Neuronal stem cell (in vitro differentiated cells): Measurements from ENCODE around the gene CLTCL1.
"Not testable (repeated sequence)": the region's sequence is repeated elsewhere in the genome, so short reads cannot be mapped to it uniquely, and the experiment has no call there.

Source experiments
- DNase-seq: peaks from one replicate; pipeline ENCODE4 v3.0.0-alpha.2; 2013; ENCODE audit warnings: low spot score
- H2AFZ ChIP-seq: one replicate; pipeline ENCODE4 v1.6.1; 2013; ENCODE audit warnings: mild to moderate bottlenecking, low read length, inconsistent platforms
- H2AK5ac ChIP-seq: 2 replicates; pipeline ENCODE4 v1.6.1; 2013; ENCODE audit warnings: low read depth, mild to moderate bottlenecking, inconsistent platforms, low read length, moderate library complexity, mixed read lengths
- H2BK120ac ChIP-seq: 2 replicates; pipeline ENCODE4 v1.6.1; 2013; ENCODE audit warnings: low read depth, mild to moderate bottlenecking, inconsistent platforms, low read length, moderate library complexity, mixed read lengths
- H2BK12ac ChIP-seq: one replicate; pipeline ENCODE4 v1.6.1; 2013; ENCODE audit warnings: low read length, inconsistent platforms
- H2BK15ac ChIP-seq: 2 replicates; pipeline ENCODE4 v1.6.1; 2013; ENCODE audit warnings: mild to moderate bottlenecking, low read length, inconsistent platforms, mixed read lengths
- H2BK5ac ChIP-seq: one replicate; pipeline ENCODE4 v1.6.1; 2013; ENCODE audit warnings: inconsistent platforms, mild to moderate bottlenecking, low read length, moderate library complexity
- H3K14ac ChIP-seq: one replicate; pipeline ENCODE4 v1.6.1; 2013; ENCODE audit warnings: low read length, inconsistent platforms
- H3K18ac ChIP-seq: 2 replicates; pipeline ENCODE4 v1.6.1; 2013; ENCODE audit warnings: low read length, inconsistent platforms
- H3K23ac ChIP-seq: 2 replicates; pipeline ENCODE4 v1.6.1; 2013; ENCODE audit warnings: low read depth, mild to moderate bottlenecking, mixed read lengths, low read length, inconsistent platforms; ENCODE audit not compliant: poor library complexity
- H3K27ac ChIP-seq: replicated peaks from 3 replicates; pipeline ENCODE4 v1.5.1; 2013; ENCODE audit warnings: low read length, inconsistent platforms
- H3K27me3 ChIP-seq, 3 experiments: 2 replicates each; pipeline ENCODE4 v1.6.1; 2013; ENCODE audit warnings: low read length in 3 of 3, mild to moderate bottlenecking in 2 of 3, inconsistent platforms in 1 of 3, low read depth in 1 of 3, mixed read lengths in 1 of 3, moderate library complexity in 1 of 3; ENCODE audit not compliant: control insufficient read depth in 3 of 3, insufficient read depth in 3 of 3
- H3K36me3 ChIP-seq, 2 donors: replicated peaks in 1 of 2; 2 replicates each; pipeline ENCODE4 v1.6.1; 2013; ENCODE audit warnings: low read length in 2 of 2; ENCODE audit not compliant: control insufficient read depth in 2 of 2, insufficient read depth in 2 of 2
- H3K4ac ChIP-seq: 2 replicates; pipeline ENCODE4 v1.6.1; 2013; ENCODE audit warnings: inconsistent platforms, mild to moderate bottlenecking, low read length, moderate library complexity
- H3K4me1 ChIP-seq, 2 donors: 1 replicate in 1 of 2; 2 replicates in 1 of 2; pipeline ENCODE4 v1.6.1; 2013; ENCODE audit warnings: low read length in 2 of 2, low read depth in 1 of 2; ENCODE audit not compliant: control insufficient read depth in 2 of 2, insufficient read depth in 1 of 2
- H3K4me2 ChIP-seq: one replicate; pipeline ENCODE4 v1.6.1; 2013; ENCODE audit warnings: mild to moderate bottlenecking, low read length, inconsistent platforms; ENCODE audit not compliant: insufficient read depth, poor library complexity, severe bottlenecking
- H3K4me3 ChIP-seq, 2 donors: 2 replicates each; pipeline ENCODE4 v1.5.1; 2013; ENCODE audit warnings: low read length in 2 of 2, mild to moderate bottlenecking in 2 of 2, inconsistent platforms in 1 of 2, moderate library complexity in 1 of 2
- H3K79me1 ChIP-seq: one replicate; pipeline ENCODE4 v1.6.1; 2013; ENCODE audit warnings: low read depth, mild to moderate bottlenecking, inconsistent platforms, low read length, moderate library complexity
- H3K9ac ChIP-seq: one replicate; pipeline ENCODE4 v1.6.1; 2013; ENCODE audit warnings: mild to moderate bottlenecking, low read depth, low read length, inconsistent platforms; ENCODE audit not compliant: poor library complexity
- H3K9me3 ChIP-seq, 2 donors: replicated peaks in 1 of 2; 2 replicates each; pipeline versions ENCODE3 to v1.6.1; 2013; ENCODE audit warnings: low read length in 2 of 2, mild to moderate bottlenecking in 2 of 2, inconsistent platforms in 1 of 2, low read depth in 1 of 2, mixed read lengths in 1 of 2, moderate library complexity in 1 of 2; ENCODE audit not compliant: control insufficient read depth in 2 of 2, insufficient read depth in 1 of 2
- H4K8ac ChIP-seq: one replicate; pipeline ENCODE4 v1.6.1; 2013; ENCODE audit warnings: low read depth, mild to moderate bottlenecking, inconsistent platforms, low read length, moderate library complexity
- H4K91ac ChIP-seq: one replicate; pipeline ENCODE4 v1.6.1; 2013; ENCODE audit warnings: low read length, low read depth, mild to moderate bottlenecking, inconsistent platforms; ENCODE audit not compliant: poor library complexity
- WGBS, 2 donors: extraction: QIAGEN DNeasy Blood & Tissue Kit; methylation state at CpG; one replicate each; pipeline ENCODE4 v1.1.7; 2013; ENCODE audit warnings: missing lambda C conversion rate in 2 of 2, mixed read lengths in 1 of 2; ENCODE audit not compliant: insufficient read length in 2 of 2, insufficient replicate concordance in 1 of 2; ENCODE audit errors: extremely low coverage in 2 of 2; 5-methylcytosine and 5-hydroxymethylcytosine counted together

CLTCL1 gene

GRCh38 chr22:19279143-19279542, 12.4 kb downstream of the CLTCL1 start:
- not testable (repeated sequence) for H3K4me3 ChIP-seq, H3K4me1 ChIP-seq, H2AK5ac ChIP-seq, H3K27ac ChIP-seq, H2BK5ac ChIP-seq, H3K4me2 ChIP-seq, H3K23ac ChIP-seq, H3K36me3 ChIP-seq, H2BK120ac ChIP-seq, DNase-seq, H4K91ac ChIP-seq, H3K9ac ChIP-seq, H2AFZ ChIP-seq, H3K4ac ChIP-seq, H2BK12ac ChIP-seq, H3K79me1 ChIP-seq, H4K8ac ChIP-seq, H2BK15ac ChIP-seq, H3K14ac ChIP-seq, H3K9me3 ChIP-seq, H3K27me3 ChIP-seq, H3K18ac ChIP-seq
- WGBS, 2 donors: no CpG with 5 or more reads among the region's 10 CpGs

GRCh38 chr22:19277785-19278184, 13.7 kb downstream of the CLTCL1 start:
- H2AK5ac ChIP-seq: no peak overlapping the region
- no peak overlapping the region for H2AFZ ChIP-seq
- H3K4ac ChIP-seq: no peak overlapping the region
- H3K27ac ChIP-seq: no peak overlapping the region
- no peak for DNase-seq
- no peak overlapping the region for H4K91ac ChIP-seq
- H3K18ac ChIP-seq: no peak overlapping the region
- H2BK120ac ChIP-seq: no peak overlapping the region
- no peak overlapping the region for H3K14ac ChIP-seq
- no peak overlapping the region for H4K8ac ChIP-seq
- no peak overlapping the region for H2BK12ac ChIP-seq
- H3K27me3 ChIP-seq: no peaks in the 10 kb centered on the region
- H3K36me3 ChIP-seq: peaks cover 2 to 8% of the 10 kb centered on the region in 2 donors
- no peaks in the 10 kb centered on the region for H3K4me1 ChIP-seq
- no peaks in the 10 kb centered on the region for H3K79me1 ChIP-seq
- H3K4me3 ChIP-seq: no peak overlapping the region
- H2BK5ac ChIP-seq: no peak overlapping the region
- no peak overlapping the region for H3K9ac ChIP-seq
- no peaks in the 10 kb centered on the region for H3K9me3 ChIP-seq
- no peak overlapping the region for H3K4me2 ChIP-seq
- no peak overlapping the region for H2BK15ac ChIP-seq
- no CpG with 5 or more reads among the region's 8 CpGs for WGBS, 2 donors
- H3K23ac ChIP-seq: no peak overlapping the region

GRCh38 chr22:19275919-19276600, 15.5 kb downstream of the CLTCL1 start:
- no peak for DNase-seq
- no peaks in the 10 kb centered on the region for H3K9me3 ChIP-seq
- no peaks in the 10 kb centered on the region for H3K4me1 ChIP-seq
- no peak overlapping the region for H4K8ac ChIP-seq
- no peak overlapping the region for H2AFZ ChIP-seq
- no peak overlapping the region for H3K18ac ChIP-seq
- no peak overlapping the region for H3K4ac ChIP-seq
- H3K9ac ChIP-seq: no peak overlapping the region
- no peaks in the 10 kb centered on the region for H3K79me1 ChIP-seq
- no peak overlapping the region for H2AK5ac ChIP-seq
- no peak overlapping the region for H3K4me3 ChIP-seq
- H3K36me3 ChIP-seq: peaks cover 2 to 8% of the 10 kb centered on the region in 2 donors
- no peak overlapping the region for H2BK5ac ChIP-seq
- H2BK12ac ChIP-seq: no peak overlapping the region
- no peak overlapping the region for H4K91ac ChIP-seq
- no peak overlapping the region for H3K27ac ChIP-seq
- WGBS, 2 donors: no CpG with 5 or more reads among the region's 6 CpGs
- no peak overlapping the region for H3K4me2 ChIP-seq
- H2BK120ac ChIP-seq: no peak overlapping the region
- no peaks in the 10 kb centered on the region for H3K27me3 ChIP-seq
- no peak overlapping the region for H3K23ac ChIP-seq
- H3K14ac ChIP-seq: no peak overlapping the region
- no peak overlapping the region for H2BK15ac ChIP-seq

- Histone ChIP-seq H2BK12ac (no peak overlapping the region), H3K36me3 (peaks cover 2 to 8% of the 10 kb centered on the region in 2 donors), H3K4ac (no peak overlapping the region), H3K9me3 (no peaks in the 10 kb centered on the region), H2AFZ (no peak overlapping the region), H3K9ac (no peak overlapping the region), H3K79me1 (no peaks in the 10 kb centered on the region), H3K4me1 (no peaks in the 10 kb centered on the region), H3K18ac (no peak overlapping the region), H3K4me3 (no peak overlapping the region), H3K4me2 (no peak overlapping the region), H3K23ac (no peak overlapping the region), H3K14ac (no peak overlapping the region), H2BK15ac (no peak overlapping the region), H2AK5ac (no peak overlapping the region), H3K27ac (no peak overlapping the region), H4K8ac (no peak overlapping the region), H3K27me3 (no peaks in the 10 kb centered on the region), H2BK5ac (no peak overlapping the region), H4K91ac (no peak overlapping the region), H2BK120ac (no peak overlapping the region)
- DNase-seq: no peak
- no CpG with 5 or more reads among the region's 7 CpGs for WGBS, 2 donors
Observed at GRCh38 chr22:19275513-19275912, 16.0 kb downstream of the CLTCL1 start.
